GM18508 (cell line): ENCODE measurements around the gene JMJD4.
"Not testable (repeated sequence)": the region's sequence is repeated elsewhere in the genome, so short reads cannot be mapped to it uniquely, and the experiment has no call there.

Experiments
- ATAC-seq: cut with Tn5 transposase; IDR thresholded peaks from one replicate; pipeline ENCODE4 v1.9.1; 2021; ENCODE audit warnings: moderate number of reproducible peaks; ENCODE audit not compliant: insufficient read depth, unreplicated experiment

Gene JMJD4

GRCh38 chr1:227707846-227708245 is 27.3 kb downstream of the JMJD4 start:
- no peak for ATAC-seq

GRCh38 chr1:227701631-227702030 is 33.5 kb downstream of the JMJD4 start:
- ATAC-seq: not testable (repeated sequence)

- ATAC-seq: no peak
These were observed 37.7 kb downstream of the JMJD4 start for GRCh38 chr1:227697321-227697864.

- no peak for ATAC-seq
These were observed 49.3 kb downstream of the JMJD4 start for GRCh38 chr1:227685807-227686206.
